OCI-LY3 (cell line): ENCODE measurements around the gene PALM3.
A peak's percentile ranks its signal among the peaks of the same experiment; 100 is the strongest.
"Not testable (repeated sequence)": the region's sequence is repeated elsewhere in the genome, so short reads cannot be mapped to it uniquely, and the experiment has no call there.

Experiments
- H2AFZ ChIP-seq: fragments of 200-600, 300-600 bp; shearing (Covaris generic); 2 replicates; pipeline ENCODE4 v1.6.0; 2014; ENCODE audit warnings: antibody characterized with exemption, low read depth, low read length
- H3K27ac ChIP-seq: fragments of 200-600, 300-600 bp; sonication (generic); 2 replicates; pipeline ENCODE4 v1.5.1; 2014; ENCODE audit warnings: mild to moderate bottlenecking, low read length, moderate library complexity, mixed read lengths
- H3K27me3 ChIP-seq: fragments of 200-600, 300-600 bp; sonication (generic); 2 replicates; pipeline ENCODE4 v1.6.1; 2014; ENCODE audit warnings: low read depth, low read length, mixed read lengths
- H3K36me3 ChIP-seq: fragments of 200-600, 300-600 bp; sonication (generic); replicated peaks from 2 replicates; pipeline ENCODE3; 2014; ENCODE audit warnings: low read depth, low read length, mixed read lengths
- H3K4me1 ChIP-seq: fragments of 300-600, 200-600 bp; sonication (generic); 2 replicates; pipeline ENCODE4 v1.6.1; 2014; ENCODE audit warnings: low read length, mixed read lengths
- H3K4me2 ChIP-seq: fragments of 200-600, 300-600 bp; sonication (generic); 2 replicates; pipeline ENCODE4 v1.6.1; 2014; ENCODE audit warnings: low read length, mixed read lengths
- H3K4me3 ChIP-seq: fragments of 300-600, 200-600 bp; sonication (generic); 2 replicates; pipeline ENCODE4 v1.5.1; 2014; ENCODE audit warnings: antibody characterized with exemption, mild to moderate bottlenecking, low read length, moderate library complexity
- H3K79me2 ChIP-seq: fragments of 300-600, 200-600 bp; shearing (Covaris generic); 2 replicates; pipeline ENCODE4 v1.6.1; 2014; ENCODE audit warnings: mild to moderate bottlenecking, low read length, mixed read lengths
- H3K9ac ChIP-seq: fragments of 300-600, 200-600 bp; shearing (Covaris generic); 2 replicates; pipeline ENCODE4 v1.6.0; 2014; ENCODE audit warnings: mild to moderate bottlenecking, low read length, moderate library complexity
- H3K9me3 ChIP-seq: fragments of 200-600, 300-600 bp; shearing (Covaris generic); 2 replicates; pipeline ENCODE4 v1.6.1; 2014; ENCODE audit warnings: low read length, mixed read lengths; ENCODE audit not compliant: insufficient read depth
- H4K20me1 ChIP-seq: fragments of 200-600, 300-600 bp; sonication (generic); 2 replicates; pipeline ENCODE4 v1.6.1; 2016; ENCODE audit warnings: low read length, mixed read lengths; ENCODE audit not compliant: insufficient read depth
- EZH2phosphoT487 ChIP-seq: fragments of 200-600 bp; shearing (Covaris generic); IDR thresholded peaks from 2 replicates; pipeline ENCODE4 v1.6.1; 2018; ENCODE audit warnings: antibody characterized with exemption, mixed run types, low read depth
- TF ChIP-seq, protein P1 (sequence below): fragments of 200-600, 300-600 bp; sonication (generic); IDR thresholded peaks from 2 replicates; pipeline ENCODE4 v1.5.1; 2014; ENCODE audit warnings: antibody characterized with exemption, low read length, low read depth

The PALM3 gene

DNA sequence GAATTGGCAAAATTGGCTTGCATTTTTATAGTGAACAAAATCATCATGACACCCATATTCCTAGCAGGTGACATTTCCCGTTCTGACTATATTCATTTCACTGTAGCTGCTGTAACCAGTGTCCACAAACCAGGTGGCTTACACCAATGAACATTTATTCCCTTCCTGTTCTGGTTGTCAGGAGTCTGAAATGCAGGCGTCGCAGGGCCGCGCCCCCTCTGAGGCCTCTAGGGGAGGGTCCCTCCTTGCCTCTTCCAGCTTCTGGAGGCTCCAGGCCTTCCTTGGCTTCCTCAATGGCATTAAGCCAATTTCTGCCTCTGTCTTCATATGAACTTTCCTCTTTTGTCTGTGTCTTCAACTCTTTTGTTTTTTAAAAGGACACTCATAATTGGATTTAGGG, 40.4 kb downstream of the PALM3 start:
- Histone ChIP-seq H3K9me3 (no peaks in the 10 kb centered on the region), H3K4me2 (no peak overlapping the region), H3K27ac (no peak overlapping the region), H3K9ac (no peak overlapping the region), H3K4me1 (peaks cover 18% of the 10 kb centered on the region), H4K20me1 (no peaks in the 10 kb centered on the region), H3K4me3 (no peak overlapping the region), H2AFZ (no peak overlapping the region), H3K79me2 (no peaks in the 10 kb centered on the region), H3K36me3 (no peaks in the 10 kb centered on the region), H3K27me3 (no peaks in the 10 kb centered on the region)
- TF ChIP-seq EZH2phosphoT487 = no peak
- TF ChIP-seq, protein P1, sequence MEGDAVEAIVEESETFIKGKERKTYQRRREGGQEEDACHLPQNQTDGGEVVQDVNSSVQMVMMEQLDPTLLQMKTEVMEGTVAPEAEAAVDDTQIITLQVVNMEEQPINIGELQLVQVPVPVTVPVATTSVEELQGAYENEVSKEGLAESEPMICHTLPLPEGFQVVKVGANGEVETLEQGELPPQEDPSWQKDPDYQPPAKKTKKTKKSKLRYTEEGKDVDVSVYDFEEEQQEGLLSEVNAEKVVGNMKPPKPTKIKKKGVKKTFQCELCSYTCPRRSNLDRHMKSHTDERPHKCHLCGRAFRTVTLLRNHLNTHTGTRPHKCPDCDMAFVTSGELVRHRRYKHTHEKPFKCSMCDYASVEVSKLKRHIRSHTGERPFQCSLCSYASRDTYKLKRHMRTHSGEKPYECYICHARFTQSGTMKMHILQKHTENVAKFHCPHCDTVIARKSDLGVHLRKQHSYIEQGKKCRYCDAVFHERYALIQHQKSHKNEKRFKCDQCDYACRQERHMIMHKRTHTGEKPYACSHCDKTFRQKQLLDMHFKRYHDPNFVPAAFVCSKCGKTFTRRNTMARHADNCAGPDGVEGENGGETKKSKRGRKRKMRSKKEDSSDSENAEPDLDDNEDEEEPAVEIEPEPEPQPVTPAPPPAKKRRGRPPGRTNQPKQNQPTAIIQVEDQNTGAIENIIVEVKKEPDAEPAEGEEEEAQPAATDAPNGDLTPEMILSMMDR = no peak

DNA sequence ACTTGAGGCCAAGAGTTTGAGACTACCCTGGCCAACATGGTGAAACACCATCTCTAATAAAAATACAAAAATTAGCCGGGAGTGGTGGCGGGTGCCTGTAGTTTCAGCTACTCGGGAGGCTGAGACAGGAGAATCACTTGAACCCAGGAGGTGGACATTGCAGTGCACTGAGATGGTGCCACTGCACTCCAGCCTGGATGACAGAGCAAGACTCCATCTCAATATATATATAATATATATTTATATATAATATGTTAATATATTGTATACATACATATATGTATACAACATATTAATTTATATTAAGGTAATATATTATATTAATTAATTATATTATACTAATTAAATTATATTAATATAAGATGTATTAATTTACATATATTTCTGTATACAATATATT, 42.1 kb downstream of the PALM3 start:
- H3K4me3 ChIP-seq, H4K20me1 ChIP-seq, H3K27me3 ChIP-seq, H3K4me2 ChIP-seq, H3K79me2 ChIP-seq, H3K9ac ChIP-seq, H3K36me3 ChIP-seq, H3K9me3 ChIP-seq, H3K27ac ChIP-seq, H2AFZ ChIP-seq: not testable (repeated sequence)
- peaks cover 28% of the 10 kb centered on the region for H3K4me1 ChIP-seq

DNA sequence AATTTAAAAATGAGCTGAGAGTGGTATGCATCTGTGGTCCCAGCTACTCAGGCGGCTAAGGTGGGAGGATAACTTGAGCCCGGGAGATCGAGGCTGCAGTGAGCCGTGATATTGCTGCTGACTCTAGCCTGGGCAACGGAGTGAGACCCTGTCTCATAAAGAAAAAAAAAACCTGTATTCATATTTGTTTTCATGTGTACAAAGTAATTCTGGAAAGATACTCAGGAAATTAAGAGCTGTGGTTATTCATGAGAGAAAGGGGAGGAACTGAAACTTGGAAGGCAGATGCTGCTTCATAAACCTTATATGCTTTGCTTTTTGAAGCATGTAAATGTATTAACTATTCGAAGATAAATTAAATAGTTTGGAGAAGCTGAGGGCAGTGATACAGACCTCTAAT, 42.8 kb downstream of the PALM3 start:
- peak overlapping the region; percentile 58 for H3K4me2 ChIP-seq
- H3K4me1 ChIP-seq = peaks cover 33% of the 10 kb centered on the region
- no peak for TF ChIP-seq EZH2phosphoT487
- TF ChIP-seq, protein P1 = no peak
- no peaks in the 10 kb centered on the region for H4K20me1 ChIP-seq
- peak overlapping the region; percentile 45 for H3K4me3 ChIP-seq
- H2AFZ ChIP-seq = no peak overlapping the region
- H3K27ac ChIP-seq = no peak overlapping the region
- H3K27me3 ChIP-seq = peaks cover 6% of the 10 kb centered on the region
- no peak overlapping the region for H3K9ac ChIP-seq
- H3K36me3 ChIP-seq = no peaks in the 10 kb centered on the region
- H3K79me2 ChIP-seq = no peaks in the 10 kb centered on the region
- no peaks in the 10 kb centered on the region for H3K9me3 ChIP-seq

DNA sequence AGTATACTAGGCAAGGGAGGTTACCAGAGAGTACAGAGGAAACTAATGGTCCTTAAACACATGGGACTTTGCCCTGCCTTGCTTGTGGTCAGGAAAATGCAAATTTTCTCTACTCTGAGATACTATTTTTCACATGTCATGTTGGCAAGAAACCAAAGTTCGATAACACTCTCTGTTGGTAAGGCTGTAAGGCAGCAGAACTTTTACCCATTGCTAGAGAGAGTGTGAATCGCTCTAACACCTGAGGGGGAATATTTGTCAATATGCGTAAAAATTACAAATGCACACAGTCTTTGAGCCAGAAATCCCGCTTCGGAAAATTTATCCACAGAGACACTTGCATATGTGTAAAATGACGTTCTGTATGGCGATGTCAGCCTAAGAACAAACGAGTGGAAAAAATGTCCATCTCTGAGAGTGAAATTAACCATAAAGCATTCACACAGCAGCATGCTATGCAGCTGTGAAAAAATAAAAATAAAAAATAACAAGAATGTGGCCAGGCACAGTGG, 46.3 kb downstream of the PALM3 start:
- Histone ChIP-seq H3K9me3 (no peaks in the 10 kb centered on the region), H2AFZ (no peak overlapping the region), H3K79me2 (no peaks in the 10 kb centered on the region), H3K9ac (no peak overlapping the region), H3K4me2 (peak overlapping the region; percentile 70), H4K20me1 (no peaks in the 10 kb centered on the region), H3K4me3 (peak overlapping the region; percentile 50), H3K27me3 (peaks cover 6% of the 10 kb centered on the region), H3K36me3 (no peaks in the 10 kb centered on the region), H3K27ac (peak overlapping the region; percentile 51), H3K4me1 (peaks cover 33% of the 10 kb centered on the region)
- TF ChIP-seq EZH2phosphoT487 = no peak
- TF ChIP-seq, protein P1 = no peak
